GM12878 (cell line): ENCODE measurements around the gene ARID1A. TPM values are rescaled to one million over a fixed set of nuclear protein-coding genes. Genes with fewer than 3 reads are reported as not detected.

ENCODE experiments used
- ATAC-seq: fragments of 200-7000 bp; cut with Tn5 transposase; 3 replicates; pipeline ENCODE4 v1.9.1; 2020; ENCODE audit warnings: mild to moderate bottlenecking, moderate library complexity
- BruUV-seq: library from RNA; stranded (reverse); fragments of 400-500 nt; replicated peaks from 2 replicates; lab custom pipeline; 2021; lab: Mats Ljungman, UMichigan
- CTCF ChIA-PET: fragments of 300-600 bp; sonication (Branson Sonifier 250); formaldehyde crosslinking; extraction: SDS; loops from one replicate; lab custom pipeline; 2021; ENCODE audit warnings: inconsistent platforms; lab: Yijun Ruan, JAX
- POLR2A ChIA-PET: fragments of 350-600 bp; formaldehyde crosslinking; extraction: SDS; loops from one replicate; lab custom pipeline; 2021; ENCODE audit warnings: inconsistent platforms; lab: Charles Lee
- RAD21 ChIA-PET: fragments of 300-600 bp; sonication (Branson Sonifier 250); formaldehyde crosslinking; loops from one replicate; lab custom pipeline; 2023; ENCODE audit warnings: antibody characterized with exemption; ENCODE audit not compliant: unreplicated experiment; lab: Charles Lee
- SMC1A ChIA-PET: fragments of 300-600 bp; sonication (Branson Sonifier 250); formaldehyde crosslinking; loops from one replicate; lab custom pipeline; 2023; ENCODE audit not compliant: unreplicated experiment, uncharacterized antibody; lab: Charles Lee
- DNase-seq: peaks from one replicate; pipeline ENCODE4 v3.0.0-alpha.2; 2011; ENCODE audit warnings: low read depth, low spot score
- FAIRE-seq: peaks from 3 replicates; lab custom pipeline; 2011; peaks lifted over from hg19 to GRCh38; lab: Jason Lieb, UNC
- H2AFZ ChIP-seq: 2 replicates; pipeline ENCODE4 v1.6.0; 2011; ENCODE audit warnings: low read depth, low read length, control low read depth; ENCODE audit not compliant: control insufficient read depth
- H3K27ac ChIP-seq: 2 replicates; pipeline ENCODE4 v1.5.1; 2011; ENCODE audit warnings: control low read depth; ENCODE audit not compliant: control insufficient read depth, insufficient read depth
- H3K27me3 ChIP-seq, 2 experiments: replicated peaks in 1 of 2; 2 replicates each; pipeline versions ENCODE4 v1.6.0 to v1.6.1; 2011; ENCODE audit warnings: low read length in 1 of 2; ENCODE audit not compliant: control insufficient read depth in 2 of 2, insufficient read depth in 2 of 2
- H3K36me3 ChIP-seq, 2 experiments: 2 replicates each; pipeline ENCODE4 v1.5.1; 2011; ENCODE audit warnings: low read length in 1 of 2; ENCODE audit not compliant: control insufficient read depth in 2 of 2, insufficient read depth in 2 of 2
- H3K4me1 ChIP-seq: 2 replicates; pipeline ENCODE4 v1.6.1; 2011; ENCODE audit warnings: mild to moderate bottlenecking, low read length, moderate library complexity, mixed read lengths; ENCODE audit not compliant: control insufficient read depth, insufficient read depth
- H3K4me2 ChIP-seq: 2 replicates; pipeline ENCODE4 v1.6.0; 2011; ENCODE audit warnings: control low read depth; ENCODE audit not compliant: control insufficient read depth, insufficient read depth
- H3K4me3 ChIP-seq: fragments of 200-600 bp; sonication (generic); 2 replicates; pipeline ENCODE4 v1.5.1; 2016
- H3K79me2 ChIP-seq: 2 replicates; pipeline ENCODE4 v1.6.0; 2011; ENCODE audit warnings: low read length; ENCODE audit not compliant: control insufficient read depth, insufficient read depth
- H3K9ac ChIP-seq: 2 replicates; pipeline ENCODE4 v1.8.0; 2011; ENCODE audit warnings: low read length, control low read depth, mixed read lengths; ENCODE audit not compliant: control insufficient read depth, insufficient read depth
- H3K9me3 ChIP-seq: replicated peaks from 3 replicates; pipeline ENCODE4 v1.5.1; 2011; ENCODE audit warnings: mild to moderate bottlenecking, low read length; ENCODE audit not compliant: control insufficient read depth, insufficient read depth
- H4K20me1 ChIP-seq: 2 replicates; pipeline ENCODE4 v1.6.0; 2011; ENCODE audit not compliant: control insufficient read depth, insufficient read depth
- CBX3 ChIP-seq: fragments of 200-600 bp; sonication (generic); IDR thresholded peaks from 2 replicates; pipeline ENCODE4 v1.6.1; 2016; ENCODE audit warnings: low read depth, borderline replicate concordance
- CTCF ChIP-seq, 3 experiments: IDR thresholded peaks in 2 of 3; conservative IDR thresholded peaks in 1 of 3; 2 replicates each; pipeline ENCODE4 v1.5.1; 2011; ENCODE audit warnings: low read depth in 3 of 3, low read length in 3 of 3, mild to moderate bottlenecking in 3 of 3, control low read depth in 2 of 3, moderate library complexity in 2 of 3, inconsistent platforms in 1 of 3, mixed read lengths in 1 of 3; ENCODE audit not compliant: control insufficient read depth in 2 of 3, insufficient read depth in 1 of 3; ENCODE audit errors: extremely low read depth in 1 of 3
- HDGF ChIP-seq: fragments of 450-650 bp; IDR thresholded peaks from 2 replicates; pipeline ENCODE4 v1.6.1; 2016; ENCODE audit warnings: antibody characterized with exemption
- JUNB ChIP-seq: IDR thresholded peaks from 2 replicates; pipeline ENCODE4 v1.6.1; 2016; ENCODE audit warnings: antibody characterized with exemption, mild to moderate bottlenecking
- KAT2A ChIP-seq: conservative IDR thresholded peaks from 2 replicates; pipeline ENCODE4 v1.6.1; 2011; ENCODE audit warnings: low read depth, low read length; ENCODE audit not compliant: control insufficient read depth
- NR2F1 ChIP-seq: fragments of 450-650 bp; conservative IDR thresholded peaks from 2 replicates; pipeline ENCODE4 v1.6.1; 2017; ENCODE audit warnings: mild to moderate bottlenecking
- PML ChIP-seq: IDR thresholded peaks from 2 replicates; pipeline ENCODE4 v1.6.1; 2012; ENCODE audit warnings: low read length, inconsistent platforms
- SREBF1 ChIP-seq: IDR thresholded peaks from 2 replicates; pipeline ENCODE4 v1.6.1; 2012; ENCODE audit warnings: mild to moderate bottlenecking, low read length
- ZZZ3 ChIP-seq: IDR thresholded peaks from 2 replicates; pipeline ENCODE4 v1.6.1; 2011; ENCODE audit warnings: low read depth; ENCODE audit not compliant: control insufficient read depth, insufficient read length
- WGBS: methylation state at CpG from one replicate; pipeline ENCODE4 v1.1.6; 2016; ENCODE audit warnings: low lambda C conversion rate; ENCODE audit not compliant: insufficient replicate concordance, insufficient coverage; ENCODE audit errors: missing lambda C conversion rate; 5-methylcytosine and 5-hydroxymethylcytosine counted together
- in situ Hi-C: fragments of 300-500 bp; cut with MboI; formaldehyde crosslinking; loops from 9 replicates; pipeline ENCODE4 v1.14.3; 2018; ENCODE audit warnings: mixed read lengths
- intact Hi-C: fragments of 100-400 bp; cut with micrococcal nuclease; formaldehyde crosslinking; loops from one replicate; pipeline ENCODE4 v1.14.2; 2022; ENCODE audit not compliant: unreplicated experiment
- polyA plus RNA-seq, 11 experiments: library from polyadenylated mRNA; depleted of rRNA in 4 of 11; unstranded in 6 of 11; stranded (reverse) in 5 of 11; fragments of >200 nt; fragmentation: Nextera tagmentation in 4 of 11; fragmentation: Illumina TruSeq in 1 of 11; extraction: Ambion mirVana in 4 of 11; extraction: Trizol in 1 of 11; gene quantifications; 1 replicate in 1 of 11; 2 replicates in 10 of 11; pipeline versions ENCODE4 v1.2.1 to v1.2.3, GENCODE V29; 2011 to 2016; ENCODE audit warnings: inconsistent platforms in 2 of 11, missing spikeins in 2 of 11, low read depth in 1 of 11
- total RNA-seq, 4 experiments: library from RNA; depleted of rRNA in 3 of 4; stranded (reverse); fragments of >200 nt in 3 of 4; fragmentation: Illumina TruSeq in 1 of 4; extraction: Trizol in 1 of 4; gene quantifications; 2 replicates each; pipeline versions ENCODE4 v1.2.1 to v1.2.3, GENCODE V29; 2013 to 2021

Gene ARID1A
- total and polyA plus RNA-seq, 10 of the 15 experiments (the other 5 are each of a cell fraction or from before 2014, with no cell fraction given) = 10.0 to 98.0 (median 23.5) TPM

DNA sequence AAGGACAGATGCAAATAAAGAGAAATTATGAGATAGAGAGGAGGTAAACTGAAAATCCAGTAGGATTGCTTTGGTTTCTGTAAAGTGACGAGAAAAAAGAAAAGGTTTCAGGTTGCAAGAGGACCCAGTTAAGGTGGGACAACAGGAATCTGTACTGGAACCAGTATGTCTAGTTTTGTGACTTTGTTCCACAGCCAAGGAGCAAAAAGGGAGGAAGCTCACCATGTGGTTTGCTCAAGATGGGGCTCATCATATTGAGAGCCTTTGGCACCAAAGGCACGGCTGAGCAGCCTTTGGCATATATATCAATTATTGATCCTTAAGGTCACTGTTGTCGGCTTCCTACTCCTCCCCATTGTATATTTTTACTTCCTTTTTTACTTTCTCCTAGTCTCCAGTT, 128.9 kb downstream of the ARID1A start:
- in situ Hi-C loops = loop anchor here (5.0 kb wide), 1 partner anchor 47 kb away; no protein-coding TSS in a partner anchor
- 100% methylated on average over 3 of the region's 3 CpGs for WGBS
- H3K79me2 ChIP-seq = peaks cover 34% of the 10 kb centered on the region
- ATAC-seq (no peak), DNase-seq (no peak), FAIRE-seq (no peak)
- POLR2A ChIA-PET = interaction anchor here (1.1 to 1.2 kb wide), 2 partner anchors 14 kb away, joined by 3 read pairs; no protein-coding TSS in a partner anchor
- peaks cover 28% of the 10 kb centered on the region for H3K4me1 ChIP-seq
- H3K9ac ChIP-seq = no peak overlapping the region
- BruUV-seq = no TSS peak
- no peaks in the 10 kb centered on the region for H3K9me3 ChIP-seq
- H3K27ac ChIP-seq = no peak overlapping the region
- no peaks in the 10 kb centered on the region for H3K27me3 ChIP-seq
- H2AFZ ChIP-seq = no peak overlapping the region
- TF ChIP-seq ZZZ3 (no peak), JUNB (no peak), CTCF (IDR thresholded peaks at IDR 0.05 in 2 of 3, conservative IDR thresholded peaks at IDR 0.05 in 1 of 3; ENCODE audit: control insufficient read depth in 2 of 3, extremely low read depth in 1 of 3, insufficient read depth in 1 of 3, low read depth in 3 of 3, low read length in 3 of 3) (no peak), HDGF (no peak), KAT2A (no peak), CBX3 (no peak), SREBF1 (no peak), NR2F1 (no peak), PML (no peak)
- no peaks in the 10 kb centered on the region for H4K20me1 ChIP-seq
- RAD21 ChIA-PET = interaction anchor here (1.3 to 2.2 kb wide), 2 partner anchors 9 to 35 kb away, joined by 4 read pairs; no protein-coding TSS in a partner anchor
- H3K4me3 ChIP-seq = no peak overlapping the region
- CTCF ChIA-PET = interaction anchor here (0.8 to 3.9 kb wide), 6 partner anchors 9 to 41 kb away, joined by 3 to 23 read pairs (median 8); no protein-coding TSS in a partner anchor
- SMC1A ChIA-PET = interaction anchor here (1.2 to 1.4 kb wide), 2 partner anchors 14 kb away, joined by 3 to 5 read pairs; no protein-coding TSS in a partner anchor
- intact Hi-C loops = loop anchor here (5.0 kb wide), 1 partner anchor 43 kb away; no protein-coding TSS in a partner anchor
- H3K4me2 ChIP-seq = no peak overlapping the region
- H3K36me3 ChIP-seq = peaks cover 0 to 4% of the 10 kb centered on the region in 2 experiments; a peak in 1 of 4 replicates
